K562 (cell line): ENCODE measurements around the gene CBLL1. TPM values are rescaled to one million over a fixed set of nuclear protein-coding genes. Genes with fewer than 3 reads are reported as not detected.

Experiments
- ATAC-seq: fragments of 200-7000 bp; cut with Tn5 transposase; 3 replicates; pipeline ENCODE4 v1.9.1; 2020; ENCODE audit warnings: moderate library complexity
- BruUV-seq: library from RNA; stranded (reverse); fragments of 400-500 nt; replicated peaks from 2 replicates; lab custom pipeline; 2021; lab: Mats Ljungman, UMichigan
- CTCF ChIA-PET: fragments of 300-600 bp; formaldehyde crosslinking; extraction: SDS; loops from one replicate; lab custom pipeline; 2021; ENCODE audit warnings: low intra/inter-chr PET ratio; lab: Yijun Ruan, JAX
- POLR2A ChIA-PET: fragments of 300-600, 350-650 bp; sonication (Branson Sonifier 250); formaldehyde crosslinking; extraction: SDS; loops from one replicate; lab custom pipeline; 2021; ENCODE audit warnings: antibody characterized with exemption, inconsistent platforms; lab: Yijun Ruan, JAX
- DNase-seq, 4 experiments: peaks; one replicate each; pipeline versions ENCODE4 v3.0.0 to v3.0.0-alpha.2; 2011 to 2018; ENCODE audit warnings: low spot score in 3 of 4, mixed read lengths in 3 of 4; ENCODE audit errors: extremely low read depth in 1 of 4
- FAIRE-seq: peaks from 2 replicates; lab custom pipeline; 2011; peaks lifted over from hg19 to GRCh38; lab: Jason Lieb, UNC
- H2AFZ ChIP-seq: 2 replicates; pipeline ENCODE4 v1.6.0; 2011; ENCODE audit warnings: low read depth, low read length, control low read depth, inconsistent platforms
- H3K27ac ChIP-seq: fragments of 200-600 bp; 3 replicates; pipeline ENCODE4 v1.8.0; 2011; ENCODE audit warnings: low read depth, mild to moderate bottlenecking, control low read depth, inconsistent platforms, low read length, moderate library complexity, mixed read lengths; ENCODE audit errors: extremely low read depth
- H3K27me3 ChIP-seq, 2 experiments: fragments of 300-600 bp in 1 of 2; 2 replicates in 1 of 2; 3 replicates in 1 of 2; pipeline versions ENCODE4 v1.6.0 to v1.8.0; 2011; ENCODE audit warnings: inconsistent platforms in 2 of 2, low read length in 2 of 2, mild to moderate bottlenecking in 1 of 2, mixed read lengths in 1 of 2, moderate library complexity in 1 of 2; ENCODE audit not compliant: control insufficient read depth in 2 of 2, insufficient read depth in 2 of 2
- H3K36me3 ChIP-seq: fragments of 300-600 bp; 3 replicates; pipeline ENCODE4 v1.8.0; 2011; ENCODE audit warnings: mild to moderate bottlenecking, low read length, inconsistent platforms; ENCODE audit not compliant: control insufficient read depth, insufficient read depth
- H3K4me1 ChIP-seq, 2 experiments: fragments of 200-600 bp in 1 of 2; replicated peaks in 1 of 2; 2 replicates in 1 of 2; 3 replicates in 1 of 2; pipeline versions ENCODE4 v1.5.1 to v1.8.0; 2011; ENCODE audit warnings: inconsistent platforms in 2 of 2, low read length in 2 of 2, mild to moderate bottlenecking in 1 of 2, mixed read lengths in 1 of 2, moderate library complexity in 1 of 2; ENCODE audit not compliant: control insufficient read depth in 2 of 2, insufficient read depth in 2 of 2
- H3K4me2 ChIP-seq: 2 replicates; pipeline ENCODE4 v1.6.1; 2011; ENCODE audit warnings: low read length, control low read depth, inconsistent platforms, mixed read lengths; ENCODE audit not compliant: insufficient read depth
- H3K4me3 ChIP-seq: fragments of 200-600 bp; sonication (generic), shearing (Covaris generic); 2 replicates; pipeline ENCODE4 v1.5.1; 2016; ENCODE audit warnings: control low read depth, inconsistent platforms
- H3K79me2 ChIP-seq: fragments of 200-600 bp; 3 replicates; pipeline ENCODE4 v1.8.0; 2011; ENCODE audit warnings: low read length, inconsistent platforms; ENCODE audit not compliant: control insufficient read depth, insufficient read depth
- H3K9ac ChIP-seq, 2 experiments: 2 replicates each; pipeline versions ENCODE4 v1.6.0 to v1.6.1; 2011; ENCODE audit warnings: low read depth in 2 of 2, low read length in 2 of 2, control low read depth in 1 of 2, inconsistent platforms in 1 of 2, mild to moderate bottlenecking in 1 of 2, mixed read lengths in 1 of 2; ENCODE audit not compliant: insufficient read depth in 1 of 2
- H3K9me1 ChIP-seq: one replicate; pipeline ENCODE4 v1.6.0; 2011; ENCODE audit warnings: inconsistent platforms, mild to moderate bottlenecking, low read length, moderate library complexity; ENCODE audit not compliant: control insufficient read depth, insufficient read depth
- H3K9me3 ChIP-seq: replicated peaks from 2 replicates; pipeline ENCODE4 v1.5.1; 2011; ENCODE audit warnings: low read depth, low read length, inconsistent platforms; ENCODE audit not compliant: control insufficient read depth, insufficient read depth
- H4K20me1 ChIP-seq: replicated peaks from 2 replicates; pipeline ENCODE4 v1.6.1; 2011; ENCODE audit warnings: low read length, inconsistent platforms, mixed read lengths; ENCODE audit not compliant: control insufficient read depth, insufficient read depth
- ARHGAP35 ChIP-seq: fragments of 450-650 bp; IDR thresholded peaks from 2 replicates; pipeline ENCODE4 v1.6.1; 2018; ENCODE audit not compliant: partially characterized antibody
- FOXO4 ChIP-seq: fragments of 450-650 bp; formaldehyde crosslinking; IDR thresholded peaks from 2 replicates; pipeline ENCODE4 v1.4.0; 2020; ENCODE audit warnings: mild to moderate bottlenecking, moderate library complexity
- GATAD2B ChIP-seq: fragments of 450-650 bp; IDR thresholded peaks from 2 replicates; pipeline ENCODE4 v1.6.1; 2017; ENCODE audit warnings: mild to moderate bottlenecking, borderline replicate concordance
- HBP1 ChIP-seq: fragments of 450-650 bp; formaldehyde crosslinking; IDR thresholded peaks from 2 replicates; pipeline ENCODE4 v1.4.0; 2022; ENCODE audit warnings: missing genetic modification characterization
- HNRNPL ChIP-seq: fragments of 200-400 bp; formaldehyde crosslinking; IDR thresholded peaks from 2 replicates; pipeline ENCODE4 v1.6.1; 2017; ENCODE audit warnings: low read depth, mild to moderate bottlenecking, low read length
- LCOR ChIP-seq: sonication (generic); formaldehyde crosslinking; IDR thresholded peaks from 2 replicates; pipeline ENCODE4 v1.8.0; 2022; ENCODE audit warnings: mild to moderate bottlenecking, missing genetic modification reagents
- NFYB ChIP-seq: IDR thresholded peaks from 2 replicates; pipeline ENCODE4 v1.6.1; 2011; ENCODE audit warnings: mild to moderate bottlenecking, moderate library complexity; ENCODE audit not compliant: insufficient read length; ENCODE audit errors: extremely low read depth
- POLR3G ChIP-seq: IDR thresholded peaks from 2 replicates; pipeline ENCODE4 v1.6.1; 2011; ENCODE audit not compliant: insufficient read length, insufficient replicate concordance; ENCODE audit errors: extremely low read depth
- TAF7 ChIP-seq: fragments of 450-650 bp; IDR thresholded peaks from 2 replicates; pipeline ENCODE4 v1.6.1; 2016; ENCODE audit warnings: missing genetic modification characterization, missing compliant biosample characterization
- TGIF2 ChIP-seq: sonication (generic); formaldehyde crosslinking; IDR thresholded peaks from 2 replicates; pipeline ENCODE4 v1.8.1; 2022; ENCODE audit warnings: mild to moderate bottlenecking, missing genetic modification reagents, moderate library complexity
- ZNF511 ChIP-seq: sonication (generic); formaldehyde crosslinking; IDR thresholded peaks from 2 replicates; pipeline ENCODE4 v1.8.0; 2022; ENCODE audit warnings: mild to moderate bottlenecking, missing genetic modification reagents
- ZNF561 ChIP-seq: fragments of 450-650 bp; formaldehyde crosslinking; conservative IDR thresholded peaks from 2 replicates; pipeline ENCODE4 v1.4.0; 2020; ENCODE audit warnings: mild to moderate bottlenecking, moderate library complexity
- WGBS: fragments of 100-300 bp; shearing (Covaris generic); methylation state at CpG from one replicate; pipeline ENCODE4 v1.1.6; 2016; ENCODE audit warnings: low coverage, mixed read lengths; ENCODE audit not compliant: insufficient coverage; ENCODE audit errors: missing lambda C conversion rate; 5-methylcytosine and 5-hydroxymethylcytosine counted together
- in situ Hi-C: fragments of 300-500 bp; cut with MboI; formaldehyde crosslinking; loops from 4 replicates; pipeline ENCODE4 v1.15.0; 2018; ENCODE audit warnings: inconsistent platforms, mixed read lengths
- intact Hi-C: fragments of 100-400 bp; cut with micrococcal nuclease; formaldehyde crosslinking; loops from 2 replicates; pipeline ENCODE4 v1.14.2; 2022
- polyA plus RNA-seq, 8 experiments: library from polyadenylated mRNA; depleted of rRNA in 4 of 8; stranded (reverse) in 5 of 8; unstranded in 3 of 8; fragments of >200 nt; fragmentation: Nextera tagmentation in 2 of 8; fragmentation: Illumina TruSeq in 1 of 8; extraction: Ambion mirVana in 2 of 8; extraction: Trizol in 1 of 8; gene quantifications; 2 replicates each; pipeline versions ENCODE4 v1.2.1 to v1.2.3, GENCODE V29; 2011 to 2014; ENCODE audit warnings: inconsistent platforms in 1 of 8, missing spikeins in 1 of 8
- total RNA-seq, 7 experiments: library from RNA; depleted of rRNA in 6 of 7; stranded (reverse); fragments of >200 nt in 6 of 7; fragmentation: Illumina TruSeq in 2 of 7; extraction: Trizol in 2 of 7; gene quantifications; 2 replicates each; pipeline versions ENCODE4 v1.2.1 to v1.2.3, GENCODE V29; 2011 to 2021; ENCODE audit warnings: low replicate concordance in 1 of 7

Gene CBLL1
- total and polyA plus RNA-seq, 9 of the 15 experiments (the other 6 are each of a cell fraction or from before 2014, with no cell fraction given) = 14.7 to 67.9 (median 35.4) TPM

GRCh38 chr7:107777702-107778101 is 33.8 kb downstream of the CBLL1 start:
- no peaks in the 10 kb centered on the region for H3K4me1 ChIP-seq
- no peaks in the 10 kb centered on the region for H3K36me3 ChIP-seq
- FAIRE-seq (no peak), DNase-seq (no peak), ATAC-seq (no peak)
- peaks cover 25 to 29% of the 10 kb centered on the region in 2 experiments; a peak in 4 of 5 replicates for H3K27me3 ChIP-seq
- H3K9ac ChIP-seq = no peak overlapping the region
- no peak overlapping the region for H3K4me3 ChIP-seq
- ChIA-PET CTCF (interaction anchor here (0.6 kb wide), 1 partner anchor 101 kb away, joined by 3 read pairs; no protein-coding TSS in a partner anchor), POLR2A (interaction anchor here (0.8 to 1.1 kb wide), 2 partner anchors 10 to 12 kb away, joined by 3 read pairs; no protein-coding TSS in a partner anchor)
- WGBS = 2% methylated on average over 3 of the region's 3 CpGs
- in situ Hi-C loops (no loop called here), intact Hi-C loops (loop anchor here (5.0 kb wide), 1 partner anchor 95 kb away; no protein-coding TSS in a partner anchor)
- BruUV-seq = no TSS peak
- no peak overlapping the region for H2AFZ ChIP-seq
- H3K4me2 ChIP-seq = no peak overlapping the region
- no peak overlapping the region for H3K27ac ChIP-seq
- H3K79me2 ChIP-seq = no peaks in the 10 kb centered on the region
- no peaks in the 10 kb centered on the region for H3K9me3 ChIP-seq
- no peaks in the 10 kb centered on the region for H3K9me1 ChIP-seq
- no peaks in the 10 kb centered on the region for H4K20me1 ChIP-seq
- TF ChIP-seq GATAD2B (no peak), FOXO4 (no peak), TGIF2 (CRISPR knock-in tag) (no peak), NFYB (no peak), LCOR (CRISPR knock-in tag) (no peak), ARHGAP35 (no peak), HBP1 (no peak), ZNF511 (no peak), ZNF561 (CRISPR knock-in tag) (no peak), HNRNPL (no peak), TAF7 (tag) (no peak), POLR3G (no peak)
